Endothelial cell of umbilical vein (primary cell): ENCODE data around the gene CHURC1.

Experiments
- CTCF ChIP-seq, 2 donors: IDR thresholded peaks; 1 replicate in 1 of 2; 2 replicates in 1 of 2; pipeline ENCODE4 v1.5.1; 2011; ENCODE audit warnings: low read length in 2 of 2, mild to moderate bottlenecking in 2 of 2, moderate library complexity in 2 of 2, control low read depth in 1 of 2, inconsistent platforms in 1 of 2, low read depth in 1 of 2; ENCODE audit not compliant: insufficient read depth in 1 of 2; ENCODE audit errors: extremely low read depth in 1 of 2
- EZH2 ChIP-seq: IDR thresholded peaks from 2 replicates; pipeline ENCODE4 v1.6.1; 2012; ENCODE audit warnings: borderline replicate concordance, low read depth, mild to moderate bottlenecking, moderate library complexity, low read length, inconsistent platforms; ENCODE audit not compliant: severe bottlenecking
- FOS ChIP-seq: IDR thresholded peaks from 2 replicates; pipeline ENCODE4 v1.6.1; 2011; ENCODE audit warnings: mild to moderate bottlenecking, low read length, moderate library complexity, borderline replicate concordance; ENCODE audit not compliant: insufficient read depth
- JUN ChIP-seq: IDR thresholded peaks from 2 replicates; pipeline ENCODE4 v1.6.1; 2011; ENCODE audit warnings: borderline replicate concordance, low read depth; ENCODE audit not compliant: insufficient read length, insufficient read depth
- MAX ChIP-seq: IDR thresholded peaks from 2 replicates; pipeline ENCODE4 v1.6.1; 2011; ENCODE audit not compliant: insufficient read depth, insufficient read length
- MYC ChIP-seq: IDR thresholded peaks from one replicate; pipeline ENCODE4 v1.6.1; 2011; ENCODE audit warnings: mild to moderate bottlenecking, low read depth, low read length
- POLR2A ChIP-seq: IDR thresholded peaks from 2 replicates; pipeline ENCODE4 v1.6.1; 2012; ENCODE audit warnings: low read depth, mild to moderate bottlenecking, control low read depth, low read length
- POLR2AphosphoS5 ChIP-seq: IDR thresholded peaks from 2 replicates; pipeline ENCODE4 v1.6.1; 2012; ENCODE audit warnings: low read depth, mild to moderate bottlenecking, control low read depth, low read length, moderate library complexity; ENCODE audit not compliant: insufficient read depth

GRCh38 chr14:64868379-64868778 lies 45.9 kb upstream of the CHURC1 start:
- TF ChIP-seq POLR2A (no peak), CTCF (IDR thresholded peaks at IDR 0.05; ENCODE audit: extremely low read depth in 1 of 2, insufficient read depth in 1 of 2, low read depth in 1 of 2, low read length in 2 of 2) (no peak), JUN (no peak), FOS (no peak), MAX (no peak), EZH2 (no peak), POLR2AphosphoS5 (no peak), MYC (no peak)
